HEK293 (cell line): ENCODE measurements around the gene NLGN4X.

Experiments
- CTCF ChIA-PET: fragments of 350-600 bp; formaldehyde crosslinking; extraction: SDS; loops from one replicate; lab custom pipeline; 2021; ENCODE audit warnings: antibody characterized with exemption; lab: Yijun Ruan, JAX
- POLR2A ChIA-PET: fragments of 300-600 bp; formaldehyde crosslinking; extraction: SDS; loops from one replicate; lab custom pipeline; 2020; ENCODE audit warnings: antibody characterized with exemption, inconsistent platforms; lab: Yijun Ruan, JAX
- H3K27ac ChIP-seq: fragments of 200-500 bp; sonication (Bioruptor generic); 2 replicates; pipeline ENCODE4 v1.5.1; 2014; ENCODE audit warnings: low read depth, low read length, control low read depth, inconsistent platforms; ENCODE audit errors: extremely low read depth
- H3K36me3 ChIP-seq, 2 experiments: fragments of 200-500 bp in 1 of 2; sonication (Bioruptor generic) in 1 of 2; 1 replicate in 1 of 2; 2 replicates in 1 of 2; pipeline ENCODE4 v1.5.1; 2014 to 2017; ENCODE audit warnings: inconsistent platforms in 2 of 2, low read length in 2 of 2; ENCODE audit not compliant: control insufficient read depth in 2 of 2, insufficient read depth in 1 of 2
- H3K4me1 ChIP-seq: fragments of 200-500 bp; sonication (Bioruptor generic); 2 replicates; pipeline ENCODE4 v1.5.1; 2014; ENCODE audit warnings: mild to moderate bottlenecking, low read length, inconsistent platforms; ENCODE audit not compliant: control insufficient read depth, insufficient read depth
- H3K4me3 ChIP-seq: 2 replicates; pipeline ENCODE4 v1.5.1; 2011; ENCODE audit warnings: low read depth, mild to moderate bottlenecking, control low read depth, low read length, moderate library complexity
- H3K9me3 ChIP-seq: fragments of 200-500 bp; sonication (Bioruptor generic); 2 replicates; pipeline ENCODE4 v1.5.1; 2014; ENCODE audit warnings: low read depth, low read length, inconsistent platforms; ENCODE audit not compliant: control insufficient read depth, insufficient read depth
- GFI1B ChIP-seq: fragments of 450-650 bp; formaldehyde crosslinking; IDR thresholded peaks from 2 replicates; pipeline ENCODE4 v1.5.1; 2016; ENCODE audit warnings: missing biosample characterization, missing genetic modification characterization
- HOXC10 ChIP-seq: sonication (generic); formaldehyde crosslinking; IDR thresholded peaks from 2 replicates; pipeline ENCODE4 v1.8.1; 2023; ENCODE audit warnings: mild to moderate bottlenecking, missing genetic modification reagents
- KLF1 ChIP-seq: fragments of 450-650 bp; formaldehyde crosslinking; IDR thresholded peaks from 2 replicates; pipeline ENCODE4 v1.5.1; 2016; ENCODE audit warnings: missing biosample characterization, missing genetic modification characterization
- KLF8 ChIP-seq: fragments of 450-650 bp; formaldehyde crosslinking; IDR thresholded peaks from 2 replicates; pipeline ENCODE4 v1.5.1; 2016; ENCODE audit warnings: missing biosample characterization, missing genetic modification characterization
- PATZ1 ChIP-seq: fragments of 450-650 bp; formaldehyde crosslinking; IDR thresholded peaks from 2 replicates; pipeline ENCODE4 v1.5.1; 2016; ENCODE audit warnings: missing biosample characterization, missing genetic modification characterization
- SALL2 ChIP-seq: fragments of 450-650 bp; formaldehyde crosslinking; IDR thresholded peaks from 2 replicates; pipeline ENCODE4 v1.5.0; 2017; ENCODE audit warnings: missing biosample characterization, mild to moderate bottlenecking, missing genetic modification characterization, borderline replicate concordance
- TRIM28 ChIP-seq: IDR thresholded peaks from 2 replicates; pipeline ENCODE4 v1.6.1; 2011; ENCODE audit warnings: low read length, control low read depth, borderline replicate concordance
- ZBTB49 ChIP-seq: fragments of 450-650 bp; formaldehyde crosslinking; IDR thresholded peaks from 2 replicates; pipeline ENCODE4 v1.5.1; 2016; ENCODE audit warnings: missing biosample characterization, missing genetic modification characterization, low read depth
- ZFP69B ChIP-seq: fragments of 450-650 bp; formaldehyde crosslinking; IDR thresholded peaks from 2 replicates; pipeline ENCODE4 v1.5.1; 2016; ENCODE audit warnings: missing biosample characterization, missing genetic modification characterization
- ZNF10 ChIP-seq: fragments of 450-650 bp; formaldehyde crosslinking; IDR thresholded peaks from 2 replicates; pipeline ENCODE4 v1.5.1; 2017; ENCODE audit warnings: missing biosample characterization, missing genetic modification characterization
- ZNF138 ChIP-seq: fragments of 450-650 bp; formaldehyde crosslinking; IDR thresholded peaks from 2 replicates; pipeline ENCODE4 v1.5.1; 2016; ENCODE audit warnings: missing biosample characterization, missing genetic modification characterization, borderline replicate concordance
- ZNF174 ChIP-seq: fragments of 450-650 bp; formaldehyde crosslinking; IDR thresholded peaks from 2 replicates; pipeline ENCODE4 v1.5.0; 2017; ENCODE audit warnings: missing biosample characterization, mild to moderate bottlenecking, missing genetic modification characterization
- ZNF175 ChIP-seq: fragments of 450-650 bp; formaldehyde crosslinking; IDR thresholded peaks from 2 replicates; pipeline ENCODE4 v1.5.1; 2016; ENCODE audit warnings: missing biosample characterization, missing genetic modification characterization
- ZNF184 ChIP-seq: fragments of 450-650 bp; IDR thresholded peaks from 2 replicates; pipeline ENCODE4 v1.5.1; 2018; ENCODE audit warnings: missing biosample characterization, mild to moderate bottlenecking, missing genetic modification characterization
- ZNF19 ChIP-seq: fragments of 450-650 bp; formaldehyde crosslinking; IDR thresholded peaks from 2 replicates; pipeline ENCODE4; 2016; ENCODE audit warnings: missing biosample characterization, missing genetic modification characterization, low read depth
- ZNF2 ChIP-seq: fragments of 450-650 bp; formaldehyde crosslinking; IDR thresholded peaks from 2 replicates; pipeline ENCODE4 v1.5.1; 2016; ENCODE audit warnings: missing biosample characterization, missing genetic modification characterization
- ZNF302 ChIP-seq: fragments of 450-650 bp; formaldehyde crosslinking; IDR thresholded peaks from 2 replicates; pipeline ENCODE4 v1.5.1; 2016; ENCODE audit warnings: missing biosample characterization, missing genetic modification characterization, low read depth
- ZNF311 ChIP-seq: fragments of 450-650 bp; formaldehyde crosslinking; IDR thresholded peaks from 2 replicates; pipeline ENCODE4 v1.5.1; 2017; ENCODE audit warnings: missing biosample characterization, missing genetic modification characterization, borderline replicate concordance
- ZNF394 ChIP-seq: fragments of 450-650 bp; formaldehyde crosslinking; IDR thresholded peaks from 2 replicates; pipeline ENCODE4 v1.5.1; 2016; ENCODE audit warnings: missing biosample characterization, missing genetic modification characterization, mild to moderate bottlenecking, moderate library complexity, borderline replicate concordance
- ZNF426 ChIP-seq: fragments of 450-650 bp; formaldehyde crosslinking; IDR thresholded peaks from 2 replicates; pipeline ENCODE4 v1.5.1; 2017; ENCODE audit warnings: missing biosample characterization, missing genetic modification characterization, mild to moderate bottlenecking, inconsistent platforms, moderate library complexity
- ZNF596 ChIP-seq: fragments of 450-650 bp; IDR thresholded peaks from 2 replicates; pipeline ENCODE4 v1.5.0; 2018; ENCODE audit warnings: missing biosample characterization, mild to moderate bottlenecking, missing genetic modification characterization, moderate library complexity
- ZNF610 ChIP-seq: fragments of 450-650 bp; formaldehyde crosslinking; IDR thresholded peaks from 2 replicates; pipeline ENCODE4 v1.5.1; 2016; ENCODE audit warnings: missing biosample characterization, missing genetic modification characterization, borderline replicate concordance
- ZNF624 ChIP-seq: fragments of 450-650 bp; formaldehyde crosslinking; IDR thresholded peaks from 2 replicates; pipeline ENCODE4 v1.5.1; 2017; ENCODE audit warnings: missing biosample characterization, missing genetic modification characterization
- ZNF626 ChIP-seq: fragments of 450-650 bp; sonication (Bioruptor Pico); formaldehyde crosslinking; IDR thresholded peaks from 2 replicates; pipeline ENCODE4 v1.5.1; 2018; ENCODE audit warnings: missing biosample characterization, missing genetic modification characterization, inconsistent platforms
- ZNF664 ChIP-seq: fragments of 450-650 bp; formaldehyde crosslinking; IDR thresholded peaks from 2 replicates; pipeline ENCODE4 v1.5.1; 2016; ENCODE audit warnings: missing biosample characterization, missing genetic modification characterization
- ZNF768 ChIP-seq: fragments of 450-650 bp; formaldehyde crosslinking; IDR thresholded peaks from 2 replicates; pipeline ENCODE4 v1.5.1; 2018; ENCODE audit warnings: missing biosample characterization, mild to moderate bottlenecking, missing genetic modification characterization
- ZNF776 ChIP-seq: fragments of 450-650 bp; formaldehyde crosslinking; IDR thresholded peaks from 2 replicates; pipeline ENCODE4 v1.5.0; 2017; ENCODE audit warnings: missing biosample characterization, missing genetic modification characterization, borderline replicate concordance
- ZNF791 ChIP-seq: fragments of 450-650 bp; formaldehyde crosslinking; IDR thresholded peaks from 2 replicates; pipeline ENCODE4 v1.5.1; 2016; ENCODE audit warnings: missing biosample characterization, missing genetic modification characterization
- ZSCAN18 ChIP-seq: fragments of 450-650 bp; formaldehyde crosslinking; IDR thresholded peaks from 2 replicates; pipeline ENCODE4 v1.5.1; 2016; ENCODE audit warnings: missing biosample characterization, missing genetic modification characterization
- ZSCAN30 ChIP-seq: fragments of 450-650 bp; IDR thresholded peaks from 2 replicates; pipeline ENCODE4 v1.5.1; 2018; ENCODE audit warnings: missing biosample characterization, mild to moderate bottlenecking, missing genetic modification characterization, moderate library complexity

Gene NLGN4X

GRCh38 chrX:6184900-6185515 is 43.7 kb downstream of the NLGN4X start (continued):
- TF ChIP-seq ZSCAN18 (tag by site-specific recombination) (no peak), ZNF610 (tag by site-specific recombination) (no peak), ZNF311 (tag by site-specific recombination) (no peak), ZNF302 (tag by site-specific recombination) (no peak), ZFP69B (tag by site-specific recombination) (no peak), ZNF174 (tag by site-specific recombination) (no peak), GFI1B (no peak)

- TF ChIP-seq ZNF19 (tag by site-specific recombination) (no peak), ZNF138 (tag by site-specific recombination) (no peak), ZNF624 (tag by site-specific recombination) (no peak), ZNF791 (tag by site-specific recombination) (no peak), ZNF2 (tag by site-specific recombination) (no peak), ZNF776 (tag by site-specific recombination) (no peak), PATZ1 (tag by site-specific recombination) (no peak), ZNF184 (tag by site-specific recombination) (no peak), ZNF768 (tag by site-specific recombination) (no peak), ZSCAN30 (tag by site-specific recombination) (no peak), ZNF10 (tag by site-specific recombination) (no peak), KLF1 (tag by site-specific recombination) (no peak), ZNF626 (tag by site-specific recombination) (no peak), ZNF664 (tag by site-specific recombination) (no peak)
- Histone ChIP-seq H3K4me1 (no peaks in the 10 kb centered on the region), H3K27ac (no peak overlapping the region), H3K4me3 (no peak overlapping the region), H3K9me3 (no peaks in the 10 kb centered on the region), H3K36me3 (no peaks in the 10 kb centered on the region)
- POLR2A ChIA-PET, result no interaction called here
- CTCF ChIA-PET, result no interaction called here
Observed at GRCh38 chrX:6175914-6176313, 52.8 kb downstream of the NLGN4X start.

GRCh38 chrX:6170424-6170823 is 58.2 kb downstream of the NLGN4X start:
- POLR2A ChIA-PET, result no interaction called here
- CTCF ChIA-PET, result no interaction called here
- Histone ChIP-seq H3K4me3 (no peak overlapping the region), H3K4me1 (no peaks in the 10 kb centered on the region), H3K27ac (no peak overlapping the region), H3K36me3 (no peaks in the 10 kb centered on the region), H3K9me3 (no peaks in the 10 kb centered on the region)
- TF ChIP-seq ZNF664 (tag by site-specific recombination), result no peak
- no peak for TF ChIP-seq HOXC10 (CRISPR knock-in tag)
- TF ChIP-seq TRIM28, result no peak
- no peak for TF ChIP-seq ZNF426 (tag by site-specific recombination)
- no peak for TF ChIP-seq ZNF596 (tag by site-specific recombination)
- no peak for TF ChIP-seq KLF8 (tag by site-specific recombination)
- TF ChIP-seq SALL2 (tag by site-specific recombination), result no peak
- no peak for TF ChIP-seq ZBTB49 (tag by site-specific recombination)
- TF ChIP-seq ZNF394 (tag by site-specific recombination), result no peak
- no peak for TF ChIP-seq ZNF175
